Iris pigment epithelial cell (primary cell): ENCODE measurements around the gene KRT20.
"Not testable (repeated sequence)": the region's sequence is repeated elsewhere in the genome, so short reads cannot be mapped to it uniquely, and the experiment has no call there.

ENCODE experiments used
- DNase-seq: peaks from one replicate; pipeline ENCODE4 v3.0.0-alpha.2; 2011; ENCODE audit warnings: low read depth

Gene KRT20

DNA sequence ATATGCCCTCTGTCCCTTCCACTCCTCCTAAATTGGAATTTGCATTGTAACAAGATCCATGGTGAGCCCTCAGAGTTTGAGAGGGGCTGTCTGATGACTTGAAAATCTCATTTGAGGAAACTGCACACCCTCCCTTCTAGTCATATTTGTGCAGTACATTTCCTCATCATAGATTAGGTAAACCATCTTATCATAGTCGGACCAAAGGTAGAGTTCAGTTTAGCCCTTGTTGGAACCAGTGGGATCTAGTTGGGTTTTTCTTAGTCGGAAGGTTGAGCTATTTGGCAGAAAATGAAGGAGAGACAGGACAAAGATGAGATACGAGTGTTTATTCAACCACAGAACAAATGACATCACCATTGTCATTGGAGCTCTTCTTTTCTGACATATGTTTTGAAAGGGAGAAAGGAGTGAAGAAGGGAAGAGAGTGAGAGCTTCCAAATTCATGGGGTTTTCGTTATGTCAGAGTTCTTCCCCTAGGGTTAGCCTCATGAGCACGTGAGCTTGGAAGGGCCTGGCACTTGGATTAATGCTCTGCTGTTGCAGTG is 15.8 kb upstream of the KRT20 start:
- DNase-seq: no peak

DNA sequence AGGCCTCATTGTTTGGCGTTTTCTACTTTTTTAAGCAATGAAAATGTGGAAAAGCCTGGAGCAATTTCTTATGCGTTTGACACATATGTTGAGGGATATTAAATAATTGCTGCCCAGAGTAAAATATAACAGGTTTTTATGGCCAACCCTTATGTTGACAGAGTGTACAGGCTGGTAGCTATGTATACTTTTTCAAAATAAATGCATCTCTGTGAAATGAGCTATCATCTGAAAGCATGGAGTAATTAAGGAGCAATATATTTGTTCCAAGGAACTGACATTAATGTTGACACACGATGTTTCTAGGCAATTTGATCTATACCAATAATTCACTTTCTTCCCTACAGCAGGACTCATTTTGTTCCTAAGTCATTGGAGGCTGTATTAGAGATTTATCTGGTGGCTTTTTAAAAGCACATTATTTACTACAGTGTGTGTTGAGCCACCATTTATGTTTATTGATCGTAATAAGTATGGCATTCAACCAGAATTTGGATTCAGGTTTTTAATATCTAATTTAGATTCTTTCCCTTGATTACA is 11.9 kb upstream of the KRT20 start:
- no peak for DNase-seq

- DNase-seq: no peak
These were observed 10.2 kb upstream of the KRT20 start for GRCh38 chr17:40895106-40895730.

- no peak for DNase-seq
These were observed 3.2 kb upstream of the KRT20 start for GRCh38 chr17:40888196-40888720.

DNA sequence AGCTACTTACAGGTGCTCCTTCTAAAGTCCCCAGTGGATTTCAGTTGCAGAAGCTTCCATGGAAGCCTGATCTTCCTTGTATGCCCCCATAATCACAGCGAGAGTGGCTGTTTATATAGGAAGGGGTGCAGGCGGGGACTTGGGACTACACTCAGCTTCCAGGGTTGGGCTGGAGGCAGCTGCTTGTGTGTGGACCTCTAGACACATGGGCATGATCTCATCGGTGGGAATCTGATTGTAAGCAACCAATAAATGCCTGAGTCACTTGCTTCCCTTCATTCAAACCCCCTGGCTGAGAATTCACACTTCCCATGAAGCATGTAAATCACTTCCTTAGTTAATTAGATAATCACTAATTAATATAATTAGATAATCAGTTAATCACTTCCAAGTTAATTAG is 1.0 kb upstream of the KRT20 start:
- peak; percentile 33 for DNase-seq

DNA sequence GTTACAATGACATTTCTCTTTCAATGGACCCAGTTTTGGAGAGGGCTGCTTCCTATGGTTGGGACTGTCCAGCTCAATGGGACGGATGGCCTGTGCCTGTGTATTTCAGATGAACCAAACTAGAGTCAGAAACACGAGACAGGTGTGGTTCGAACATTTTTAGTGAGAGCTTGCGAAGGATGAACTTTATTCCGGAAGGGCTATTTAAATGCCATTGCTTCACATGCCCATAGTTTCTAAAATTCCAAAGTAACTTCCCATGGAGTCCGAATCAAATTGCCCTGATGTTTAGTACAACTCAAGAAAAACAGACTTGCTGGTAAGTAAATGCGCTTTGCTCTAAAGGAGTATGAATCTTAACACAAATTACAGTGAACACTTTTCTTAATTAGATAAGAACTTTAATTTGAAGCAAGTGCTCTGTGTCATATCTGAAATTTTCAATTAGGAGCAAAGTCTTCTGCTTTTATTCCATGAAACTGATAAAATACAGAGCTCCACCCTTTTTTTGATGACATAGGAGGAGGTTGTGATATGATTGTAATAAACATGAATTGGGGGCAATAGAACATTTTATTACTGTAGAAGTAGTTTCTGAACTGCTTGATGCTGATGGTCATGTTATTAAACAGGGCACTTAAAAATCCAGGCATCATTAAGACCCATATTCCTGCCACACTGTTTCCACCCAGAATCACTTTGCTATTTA is 1.3 kb downstream of the KRT20 start:
- no peak for DNase-seq

DNA sequence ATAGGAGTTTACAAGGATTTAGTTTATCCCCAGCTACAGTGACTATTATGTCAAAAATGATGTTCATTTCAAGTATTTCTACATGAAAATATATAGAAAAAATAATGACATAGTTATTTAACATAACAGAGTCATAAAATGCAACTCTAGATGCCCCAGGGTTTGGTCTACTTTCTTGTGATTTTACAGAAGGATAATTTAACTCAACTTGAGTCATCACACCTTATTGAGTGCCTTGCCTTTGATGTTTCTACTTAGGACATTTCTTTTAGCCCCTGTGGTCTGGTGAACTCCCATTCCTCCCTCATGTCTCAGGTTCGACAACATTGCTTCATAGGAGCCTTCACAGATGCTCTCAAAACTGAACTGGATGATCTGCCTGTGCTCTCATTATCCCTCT is 2.0 kb downstream of the KRT20 start:
- no peak for DNase-seq

DNA sequence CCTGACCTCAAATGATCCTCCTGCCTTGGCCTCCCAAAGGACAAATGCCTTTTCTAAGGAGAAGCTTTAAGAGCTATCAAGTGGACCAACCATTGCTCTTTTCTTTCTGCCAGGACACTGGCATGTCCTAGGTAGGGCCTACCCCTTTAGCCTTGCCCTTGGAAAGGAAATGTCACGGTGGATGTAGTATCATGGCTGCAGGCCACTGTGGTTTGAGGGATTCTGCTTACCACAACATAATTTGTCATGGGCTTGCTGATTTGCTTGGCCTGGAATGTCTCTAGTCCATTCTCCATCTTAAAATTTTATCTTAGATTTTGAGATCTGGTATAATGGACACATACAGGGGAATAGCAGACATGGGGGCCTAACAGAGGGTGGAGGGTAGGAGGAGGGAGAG is 6.0 kb downstream of the KRT20 start:
- no peak for DNase-seq

- DNase-seq: no peak
These were observed 7.0 kb downstream of the KRT20 start for GRCh38 chr17:40878044-40878443.

- DNase-seq: no peak
These were observed 11.2 kb downstream of the KRT20 start for GRCh38 chr17:40873801-40874200.

GRCh38 chr17:40873255-40873654 is 11.8 kb downstream of the KRT20 start:
- no peak for DNase-seq

DNA sequence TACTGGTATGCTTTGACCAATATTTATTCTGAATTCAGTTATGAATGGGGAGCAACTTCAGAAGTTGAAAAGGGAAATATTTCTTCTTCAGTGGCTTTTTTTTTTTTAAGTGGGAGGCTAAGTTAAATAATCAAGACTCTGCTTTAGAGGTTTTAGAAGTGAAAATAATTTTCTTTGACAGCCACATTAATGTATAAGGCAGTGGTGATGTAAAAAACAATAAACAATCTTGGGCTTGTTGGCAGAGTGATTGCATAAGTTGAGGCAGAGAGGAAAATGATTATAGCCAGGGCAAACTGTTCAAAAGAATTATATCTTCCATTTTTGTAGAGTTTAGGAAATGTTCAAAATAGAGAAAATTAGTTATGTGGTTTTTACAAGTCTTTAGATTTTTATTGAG is 12.6 kb downstream of the KRT20 start:
- DNase-seq: no peak

GRCh38 chr17:40871316-40871715 is 13.7 kb downstream of the KRT20 start:
- DNase-seq: no peak

GRCh38 chr17:40870136-40870535 is 14.9 kb downstream of the KRT20 start:
- no peak for DNase-seq

DNA sequence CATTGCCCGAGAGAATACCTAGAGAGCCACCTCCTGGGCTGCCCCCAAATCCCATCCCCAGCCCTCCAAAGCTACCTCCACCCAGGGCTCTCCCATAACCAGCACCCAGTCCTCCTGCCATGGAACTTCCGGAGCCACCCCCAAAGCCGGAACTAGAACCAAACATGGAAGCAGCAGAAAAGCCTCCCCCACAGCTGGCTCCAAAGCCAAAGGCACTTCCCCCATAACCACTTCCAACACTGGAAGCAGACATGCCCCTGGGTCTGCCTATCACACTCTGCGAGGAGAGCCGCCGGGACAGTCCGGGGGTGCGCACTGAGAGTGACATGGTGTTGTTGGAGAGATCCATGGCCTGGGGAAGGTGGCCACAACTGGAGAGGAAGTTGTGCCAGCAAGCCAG is 18.2 kb downstream of the KRT20 start, which contains the start of gene KRT12:
TSS of gene KRT12 (minus strand) at position 386 of the 400 bp plus-strand sequence. CDS start at position 349, 37 bp downstream.
- no peak for DNase-seq

DNA sequence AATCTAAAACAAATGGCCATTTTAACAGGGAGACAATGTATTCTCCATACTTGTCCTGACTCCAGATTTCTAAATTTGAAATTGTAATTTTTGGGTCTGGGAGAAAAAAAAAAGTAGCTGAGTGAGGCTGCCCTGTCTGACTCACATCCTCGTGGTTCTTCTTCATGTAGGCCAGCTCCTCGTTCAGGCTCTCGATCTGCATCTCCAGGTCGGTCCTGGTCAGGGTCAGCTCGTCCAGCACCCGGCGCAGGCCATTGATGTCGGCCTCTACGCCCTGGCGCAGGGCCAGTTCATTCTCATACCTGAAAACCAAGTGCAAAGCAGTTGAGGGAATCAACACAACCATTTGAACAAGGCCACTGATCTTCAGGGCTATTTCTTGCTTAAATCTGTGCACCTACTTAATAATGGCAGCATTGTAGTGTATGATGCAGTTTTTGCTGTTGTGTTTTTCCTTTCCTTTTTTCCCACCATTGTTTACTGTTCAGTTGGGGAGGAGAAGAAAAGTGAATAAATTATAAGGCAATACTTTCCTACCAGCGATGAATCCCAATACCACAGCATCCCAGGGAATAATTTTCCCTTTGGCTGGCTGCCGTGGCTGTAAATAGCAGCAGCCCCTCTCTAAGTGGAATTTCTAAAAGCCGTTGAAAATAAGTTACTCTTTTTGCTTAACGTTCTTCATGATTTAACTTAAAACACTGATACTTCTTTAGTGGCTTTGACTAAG is 20.2 kb downstream of the KRT20 start:
- DNase-seq: peak; percentile 36

- DNase-seq: no peak
These were observed 21.9 kb downstream of the KRT20 start for GRCh38 chr17:40862985-40863733.

GRCh38 chr17:40859536-40859935 is 25.5 kb downstream of the KRT20 start:
- DNase-seq: no peak

DNA sequence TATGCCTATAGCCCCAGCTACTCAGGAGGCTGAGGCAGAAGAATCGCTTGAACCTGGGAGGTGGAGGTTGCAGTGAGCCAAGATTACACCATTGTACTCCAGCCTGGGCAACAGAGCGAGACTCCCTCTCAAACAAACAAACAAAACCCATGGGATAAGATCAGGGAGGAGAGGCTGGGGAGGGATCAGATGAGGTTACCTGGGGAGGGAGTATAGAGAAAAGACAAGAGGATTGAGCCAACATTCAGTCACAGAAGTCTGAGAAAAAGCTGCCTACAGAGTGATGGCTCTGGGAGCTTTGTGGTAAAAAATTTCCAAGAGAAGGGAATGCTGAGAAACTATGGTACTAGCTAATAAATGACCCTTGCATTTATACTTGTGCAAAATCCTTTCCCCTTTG is 26.4 kb downstream of the KRT20 start:
- DNase-seq: not testable (repeated sequence)

GRCh38 chr17:40857535-40857934 is 27.5 kb downstream of the KRT20 start:
- DNase-seq: peak; percentile 24

GRCh38 chr17:40854175-40854814 is 30.7 kb downstream of the KRT20 start:
- DNase-seq: peak; percentile 94
